Hindlimb muscle (tissue), 1 donor: ENCODE results near the gene SLC25A33. TPM values are rescaled to one million over a fixed set of nuclear protein-coding genes. Genes with fewer than 3 reads are reported as not detected.
"Not testable (repeated sequence)": the region's sequence is repeated elsewhere in the genome, so short reads cannot be mapped to it uniquely, and the experiment has no call there.

ENCODE experiments used
- DNase-seq: peaks from one replicate; pipeline ENCODE4 v3.0.0-alpha.2; 2013
- polyA plus RNA-seq: library from polyadenylated mRNA; unstranded; fragments of 120-200 nt; gene quantifications from one replicate; pipeline ENCODE4 v1.2.1, GENCODE V29; 2013; ENCODE audit not compliant: insufficient read length

The SLC25A33 gene, protein sequence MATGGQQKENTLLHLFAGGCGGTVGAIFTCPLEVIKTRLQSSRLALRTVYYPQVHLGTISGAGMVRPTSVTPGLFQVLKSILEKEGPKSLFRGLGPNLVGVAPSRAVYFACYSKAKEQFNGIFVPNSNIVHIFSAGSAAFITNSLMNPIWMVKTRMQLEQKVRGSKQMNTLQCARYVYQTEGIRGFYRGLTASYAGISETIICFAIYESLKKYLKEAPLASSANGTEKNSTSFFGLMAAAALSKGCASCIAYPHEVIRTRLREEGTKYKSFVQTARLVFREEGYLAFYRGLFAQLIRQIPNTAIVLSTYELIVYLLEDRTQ
- polyA plus RNA-seq: 1.2 TPM

DNA sequence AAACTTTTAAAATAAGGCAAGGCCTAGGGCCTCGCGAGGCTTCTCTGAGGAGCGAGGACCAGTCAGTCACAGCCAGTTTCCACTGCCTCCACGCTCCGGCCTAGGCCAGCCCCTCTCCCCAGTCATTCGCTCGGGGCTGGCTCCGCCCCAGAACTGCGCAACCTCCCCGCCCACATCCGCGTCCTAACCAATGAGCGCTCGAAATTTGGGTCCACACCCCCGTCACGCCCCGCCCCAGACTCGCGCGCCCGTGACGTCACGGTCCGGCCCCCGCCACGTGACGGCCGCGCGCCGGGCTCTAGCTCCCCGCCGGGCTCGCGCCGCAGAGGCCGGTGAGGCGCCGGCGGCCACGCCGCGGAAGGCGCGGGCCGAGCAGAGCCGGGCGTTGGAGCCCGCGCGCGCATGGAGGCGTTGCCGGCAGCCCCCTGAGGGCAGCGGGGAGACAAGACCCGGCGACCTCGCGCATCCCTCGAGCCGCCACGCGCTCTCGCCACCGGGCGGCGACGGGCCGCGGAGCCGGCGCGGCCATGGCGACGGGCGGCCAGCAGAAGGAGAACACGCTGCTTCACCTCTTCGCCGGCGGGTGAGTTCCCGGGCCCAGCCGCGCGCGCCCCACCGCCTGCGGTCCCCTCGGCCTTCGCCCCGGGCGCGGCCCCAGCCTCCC is at the start of gene SLC25A33:
TSS of gene SLC25A33 (plus strand) at position 301 of the 664 bp plus-strand sequence. CDS start at position 528, 227 bp downstream.
- peak; percentile 99 for DNase-seq

DNA sequence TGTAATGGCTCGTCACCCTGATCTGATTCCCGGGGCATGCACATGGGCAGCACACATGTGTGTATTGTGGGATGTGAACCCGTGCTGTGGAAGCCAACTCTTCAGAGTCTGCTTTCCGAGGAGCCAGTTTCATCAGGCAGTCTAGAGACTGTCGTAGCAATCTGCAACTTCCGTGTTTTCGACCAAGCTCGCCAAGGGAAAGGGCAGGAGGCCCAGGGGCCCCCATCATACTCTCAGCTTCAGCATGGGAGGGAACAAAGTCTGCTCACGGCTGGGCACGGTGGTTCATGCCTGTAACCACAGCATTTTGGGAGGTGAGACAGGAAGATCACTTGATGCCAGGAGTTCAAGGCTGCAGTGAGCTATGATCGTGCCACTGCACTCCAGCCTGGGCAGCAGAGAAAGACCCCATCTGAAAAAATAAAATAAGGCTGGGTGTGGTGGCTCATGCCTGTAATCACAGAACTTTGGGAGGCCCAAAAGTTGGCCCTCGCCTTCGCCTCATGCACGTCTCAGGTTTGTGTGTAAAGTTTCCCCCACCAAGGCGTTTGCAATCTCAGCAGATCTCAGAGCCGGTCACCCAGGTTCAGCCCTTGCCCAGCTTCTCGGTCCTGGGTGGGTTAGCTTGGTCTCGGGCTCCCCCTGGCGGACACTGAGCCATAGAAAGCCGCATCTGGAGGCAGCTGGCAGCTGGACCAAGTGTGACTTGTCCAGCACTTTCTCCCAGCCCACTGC is 48.5 kb upstream of the SLC25A33 start:
- DNase-seq: peak; percentile 89

DNA sequence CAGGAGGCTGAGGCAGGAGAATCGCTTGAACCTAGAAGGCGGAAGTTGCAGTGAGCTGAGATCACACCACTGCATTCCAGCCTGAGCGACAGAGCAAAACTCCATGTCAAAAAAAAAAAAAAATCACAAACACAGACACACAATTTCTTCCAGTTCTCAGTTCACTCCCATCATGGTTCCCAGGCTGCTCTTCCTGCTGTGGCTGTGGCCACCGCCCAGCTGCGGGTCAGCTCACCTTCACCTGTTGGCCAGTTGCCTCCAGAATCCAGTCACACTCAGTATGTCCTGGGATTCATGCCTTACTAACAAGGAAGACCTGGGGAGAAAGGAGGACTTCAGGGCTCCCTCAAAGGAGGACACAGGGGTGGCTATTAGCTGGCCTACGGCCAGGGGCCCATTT is 45.9 kb upstream of the SLC25A33 start:
- DNase-seq: no peak

DNA sequence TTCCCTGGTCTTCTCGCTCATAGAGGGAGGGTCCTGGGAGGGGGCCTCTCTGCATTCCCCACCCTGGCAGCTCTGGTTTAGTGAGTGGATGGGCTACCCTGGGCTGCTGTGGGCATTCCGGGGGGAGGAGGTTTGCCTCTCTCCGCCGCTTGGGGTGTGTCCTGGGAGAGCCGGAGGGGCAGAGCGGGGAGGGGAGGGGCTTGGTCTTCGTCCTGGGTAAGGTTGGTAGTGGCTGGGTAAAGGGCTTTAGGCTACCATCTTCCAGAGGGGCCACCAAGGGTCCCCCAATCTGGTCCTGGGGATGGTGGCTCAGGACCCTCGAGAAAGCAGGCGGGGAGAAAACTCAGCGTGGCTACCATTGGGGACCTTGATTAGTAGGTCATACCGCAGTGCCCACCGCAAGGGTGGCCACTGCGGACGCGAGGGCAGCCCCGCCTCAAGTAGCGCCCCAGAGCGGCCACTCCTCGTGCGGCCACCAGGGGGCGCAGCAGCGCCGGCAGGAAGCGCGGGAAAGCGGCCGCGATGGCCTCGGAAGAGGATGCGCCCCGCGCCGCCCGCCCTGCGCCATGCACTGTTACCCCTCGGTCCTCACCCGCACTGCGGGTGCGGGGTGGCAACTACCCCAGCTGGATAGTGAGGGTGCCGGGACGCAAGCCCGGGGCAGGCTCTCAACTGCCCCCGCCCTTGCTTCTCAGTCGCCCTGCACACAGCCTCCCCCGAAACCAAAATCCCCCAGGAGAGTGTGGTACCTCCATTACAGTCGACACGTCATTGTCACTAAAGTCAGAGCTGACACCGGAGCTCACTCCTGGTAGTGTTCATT is 44.1 kb upstream of the SLC25A33 start:
- peak; percentile 65 for DNase-seq

DNA sequence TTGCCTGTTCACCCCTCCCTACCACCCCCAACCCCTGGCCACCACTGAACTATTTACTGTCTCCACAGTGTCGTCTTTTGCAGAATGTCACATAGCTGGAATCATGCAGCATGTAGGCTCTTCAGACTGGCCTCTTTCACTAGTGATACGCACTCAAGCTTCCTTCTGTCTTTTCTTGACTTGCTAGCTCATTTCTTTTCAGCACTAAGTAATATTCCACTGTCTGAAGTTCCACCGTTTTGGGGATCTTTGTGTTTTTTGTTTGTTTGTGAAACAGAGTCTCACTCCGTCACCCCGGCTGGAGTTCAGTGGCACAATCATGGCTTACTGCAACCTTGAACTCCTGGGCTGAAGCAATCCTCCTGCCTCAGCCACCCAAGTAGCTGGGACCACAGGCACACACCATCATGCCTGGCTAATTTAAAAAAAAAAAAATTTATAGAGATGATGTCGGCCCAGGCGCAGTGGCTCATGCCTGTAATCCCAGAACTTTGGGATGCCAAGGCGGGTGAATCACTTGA is 43.4 kb upstream of the SLC25A33 start:
- DNase-seq: no peak

DNA sequence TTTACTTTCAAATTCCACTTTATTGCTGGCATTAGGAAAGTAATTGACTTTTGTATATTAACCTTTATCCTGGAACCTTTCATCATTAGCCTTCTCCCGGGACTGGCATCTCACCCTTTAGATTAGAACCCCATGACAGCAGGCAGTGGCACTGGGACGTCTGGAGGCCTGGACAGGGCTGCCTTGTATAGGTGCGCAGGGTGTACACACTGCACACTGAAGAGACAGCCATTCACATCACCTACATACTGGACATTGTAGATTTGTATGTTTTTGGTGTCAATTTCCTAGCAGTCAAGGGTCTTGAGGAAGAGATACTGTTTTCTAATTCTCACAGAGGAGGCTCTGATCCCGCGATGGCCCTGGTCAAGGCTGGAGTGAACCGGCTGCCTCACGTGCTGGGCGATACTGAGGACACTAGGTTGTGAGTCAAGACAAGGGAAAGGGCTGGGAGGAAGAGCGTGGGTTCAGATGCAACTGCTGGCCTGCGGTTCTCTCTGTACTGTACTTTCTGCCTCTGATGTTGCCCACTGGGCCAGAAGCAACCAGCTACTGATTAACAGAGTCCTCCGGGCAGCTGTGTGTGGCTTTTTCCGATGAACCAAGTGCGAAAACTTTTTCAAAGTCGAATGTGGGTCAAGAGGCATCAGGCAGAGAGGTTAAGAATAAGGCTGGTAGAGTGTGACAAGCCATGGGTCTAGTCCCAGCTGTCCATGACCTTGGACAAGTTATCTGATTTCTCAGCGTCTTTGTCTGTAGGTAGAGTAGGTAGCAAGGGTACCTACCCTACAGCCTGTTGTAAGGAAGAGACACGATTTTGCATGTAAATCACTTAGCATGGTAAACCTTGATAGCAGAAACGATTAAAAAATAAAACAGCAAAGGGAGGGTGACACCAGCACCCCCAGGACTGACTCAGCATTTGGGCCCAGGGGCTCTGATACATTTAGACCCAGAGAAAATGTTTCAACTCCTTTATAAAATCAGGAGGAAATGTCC is 38.2 kb upstream of the SLC25A33 start:
- DNase-seq: no peak

DNA sequence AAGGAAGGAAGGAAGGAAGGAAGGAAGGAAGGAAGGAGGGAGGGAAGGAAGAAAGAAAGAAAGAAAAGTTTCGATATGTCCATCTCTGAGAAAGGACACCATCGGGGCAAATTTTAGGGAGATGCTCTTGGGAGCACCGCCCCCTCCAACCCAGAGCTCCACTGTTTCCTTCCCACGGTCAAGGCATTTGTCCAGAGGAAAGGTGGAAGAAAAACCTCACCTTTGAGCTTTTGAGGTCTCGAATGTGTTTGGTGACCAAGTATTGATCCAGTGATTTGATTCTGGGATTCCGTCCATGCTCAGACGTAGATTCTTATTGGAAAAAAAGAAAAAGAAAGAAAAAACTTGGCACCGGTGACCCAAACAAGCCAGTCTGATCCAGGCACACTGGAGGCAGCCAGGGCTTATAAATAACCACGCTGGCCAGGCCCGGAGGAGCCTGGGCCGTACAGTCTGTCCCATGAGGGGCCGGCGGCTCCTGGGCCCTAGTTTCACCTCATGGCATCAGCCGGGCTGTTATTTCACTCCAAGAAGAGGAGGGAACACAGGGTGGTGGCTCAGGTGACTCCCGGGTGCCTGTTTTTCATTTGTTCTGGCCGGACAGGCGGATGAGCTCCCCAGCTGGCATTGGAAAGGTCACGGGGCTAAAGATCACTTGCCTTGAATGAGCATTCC is 36.1 kb upstream of the SLC25A33 start:
- DNase-seq: no peak

DNA sequence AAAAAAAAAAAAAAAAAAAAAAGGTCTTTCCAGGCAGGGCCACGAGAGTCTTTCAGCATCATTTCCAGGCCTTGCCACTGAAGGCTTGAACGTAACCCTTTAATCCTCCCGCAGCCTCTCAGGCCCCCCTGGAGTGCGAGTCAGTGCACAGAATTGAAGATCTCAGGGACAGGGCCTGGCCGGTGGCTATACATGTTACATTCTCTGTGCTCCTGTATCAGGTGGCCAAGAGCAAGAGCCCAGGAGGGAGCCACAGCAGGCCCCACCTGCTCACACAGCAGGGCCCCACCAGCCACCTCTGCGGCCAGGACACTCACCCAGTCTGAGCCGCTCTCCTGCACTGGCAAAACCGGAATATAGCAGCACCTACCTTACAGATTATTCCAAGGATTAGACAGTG is 34.1 kb upstream of the SLC25A33 start:
- no peak for DNase-seq

DNA sequence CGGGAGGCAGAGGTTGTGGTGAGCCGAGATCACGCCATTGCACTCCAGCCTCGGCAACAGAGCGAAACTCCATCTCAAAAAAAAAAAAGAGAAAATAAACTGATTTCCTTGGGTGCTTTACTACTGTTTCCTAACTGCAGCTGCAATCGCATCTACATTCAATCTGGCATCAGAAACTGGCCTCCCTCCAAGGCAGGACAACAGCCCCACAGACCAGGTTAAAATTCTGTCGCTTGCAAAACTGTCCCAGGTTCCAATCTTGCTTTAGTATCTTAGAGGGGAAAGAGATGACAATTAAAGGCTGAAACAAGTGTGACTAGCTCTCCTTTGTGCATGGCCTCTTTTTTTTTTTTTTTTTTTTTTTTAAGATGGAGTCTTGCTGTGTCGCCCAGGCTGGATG is 32.4 kb upstream of the SLC25A33 start:
- DNase-seq: no peak

DNA sequence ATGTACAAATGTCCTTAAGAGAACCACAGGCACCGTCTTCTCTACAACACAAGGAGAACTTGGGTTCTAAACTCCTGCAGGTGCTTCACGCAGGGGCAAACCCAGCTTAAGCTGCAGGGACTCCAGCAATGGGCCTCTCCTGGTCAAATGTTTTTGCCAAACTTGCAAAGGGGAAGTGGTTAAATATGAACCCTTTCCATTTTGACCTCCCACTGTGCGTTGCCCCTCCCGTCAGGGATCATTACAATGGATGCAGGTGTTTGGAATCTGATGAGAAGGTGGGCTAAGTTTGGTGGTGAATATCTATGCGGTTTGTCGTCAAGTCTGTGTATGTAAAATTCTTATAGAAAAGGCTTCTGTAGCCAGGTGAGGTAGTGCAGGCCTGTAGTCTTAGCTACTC is 29.1 kb upstream of the SLC25A33 start:
- DNase-seq: no peak

DNA sequence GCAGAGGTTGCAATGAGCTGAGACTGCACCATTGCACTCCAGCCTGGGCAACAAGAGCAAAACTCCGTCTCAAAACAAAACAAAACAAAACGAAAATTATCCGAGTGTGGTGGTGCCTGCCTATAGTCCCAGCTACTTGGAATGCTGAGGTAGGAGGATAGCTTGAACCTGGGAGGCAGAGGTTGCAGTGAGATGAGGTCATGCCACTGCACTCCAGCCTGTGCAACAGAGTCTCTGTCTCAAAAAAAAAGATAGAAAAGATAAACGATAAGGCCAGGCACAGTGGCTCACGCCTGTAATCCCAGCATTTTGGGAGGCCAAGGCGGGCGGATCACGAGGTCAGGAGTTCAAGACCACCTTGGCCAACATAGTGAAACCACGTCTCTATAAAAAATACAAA is 23.7 kb upstream of the SLC25A33 start:
- not testable (repeated sequence) for DNase-seq

DNA sequence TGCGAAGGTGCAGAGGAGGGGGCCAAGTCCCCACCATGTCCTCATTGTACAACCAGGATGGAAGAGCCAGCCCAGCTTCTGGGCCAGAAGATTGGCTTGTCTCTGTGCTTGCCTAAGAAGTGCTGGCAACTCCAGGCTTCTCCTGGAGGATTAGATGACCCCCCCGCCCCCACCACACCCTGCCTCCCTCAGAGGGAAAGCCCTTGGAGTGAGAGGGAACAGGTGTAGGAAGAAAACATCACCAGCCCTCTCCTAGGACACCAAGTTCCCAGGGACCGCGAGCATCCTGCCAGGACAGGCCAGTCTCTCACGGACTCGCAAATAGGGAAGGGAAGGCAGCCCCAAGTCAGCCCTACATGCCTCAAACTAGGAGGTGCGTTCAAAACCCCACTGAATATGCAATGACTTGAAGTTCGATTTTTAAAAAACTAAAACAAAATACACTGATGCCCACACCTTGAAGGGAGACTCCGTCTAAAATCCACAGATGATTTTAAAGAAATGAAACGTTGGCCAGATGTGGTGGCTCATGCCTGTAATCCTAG is 20.7 kb upstream of the SLC25A33 start:
- no peak for DNase-seq

DNA sequence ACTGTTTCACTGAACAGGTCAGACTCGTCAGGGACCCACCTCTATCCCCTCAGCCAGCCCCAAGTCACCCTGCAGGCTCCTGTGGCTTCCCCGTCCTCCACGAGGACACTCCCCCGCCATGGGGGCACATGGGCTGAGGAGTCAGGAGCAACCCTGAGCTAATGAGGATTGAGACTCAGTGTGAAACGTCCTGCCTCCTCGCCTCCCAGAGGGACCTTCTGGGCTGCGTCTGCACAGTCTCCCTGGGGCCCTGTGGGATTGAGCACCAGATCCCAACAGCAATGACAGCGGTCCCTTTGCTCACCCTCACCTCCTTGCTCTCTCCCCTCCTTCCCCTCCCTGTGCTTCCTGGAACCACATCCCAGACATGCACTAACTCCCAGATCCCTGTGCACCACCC is 18.9 kb upstream of the SLC25A33 start:
- no peak for DNase-seq

DNA sequence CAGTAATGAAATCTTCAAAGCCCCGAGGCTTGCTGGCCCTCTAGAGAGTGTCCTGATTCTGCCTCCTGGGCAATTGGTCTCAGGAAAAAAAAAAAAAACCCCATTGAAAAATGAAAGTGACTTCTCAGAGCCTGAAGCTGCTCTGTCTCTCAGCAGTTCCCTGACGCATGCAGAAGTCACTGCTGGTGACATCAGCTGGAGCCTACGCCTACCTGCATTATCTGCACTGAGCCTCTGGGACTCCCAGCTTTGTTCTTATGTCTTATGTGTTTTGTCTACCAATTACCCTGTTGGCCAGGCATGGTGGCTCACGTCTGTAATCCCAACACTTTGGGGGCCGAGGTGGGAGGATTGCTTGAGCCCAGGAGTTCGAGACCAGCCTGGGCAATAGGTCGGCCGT is 10.1 kb upstream of the SLC25A33 start:
- DNase-seq: no peak

DNA sequence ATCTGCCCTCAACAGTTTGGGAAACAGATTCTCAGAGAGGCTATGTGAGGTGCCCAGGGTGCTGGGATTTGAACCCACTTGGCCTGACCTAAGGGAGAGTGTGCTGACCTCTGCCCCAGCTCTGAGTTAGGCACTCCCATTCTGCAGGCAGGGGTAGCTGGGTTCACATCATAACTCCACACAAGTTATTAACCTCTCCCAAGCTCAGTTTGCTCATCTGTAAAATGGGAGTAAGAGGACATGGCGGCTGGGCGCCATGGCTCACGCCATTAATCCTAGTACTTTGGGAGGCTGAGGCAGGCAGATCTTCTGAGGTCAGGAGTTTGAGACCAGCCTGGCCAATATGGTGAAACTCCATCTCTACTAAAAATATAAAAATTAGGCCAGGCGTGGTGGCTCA is 8.9 kb upstream of the SLC25A33 start:
- DNase-seq: no peak

DNA sequence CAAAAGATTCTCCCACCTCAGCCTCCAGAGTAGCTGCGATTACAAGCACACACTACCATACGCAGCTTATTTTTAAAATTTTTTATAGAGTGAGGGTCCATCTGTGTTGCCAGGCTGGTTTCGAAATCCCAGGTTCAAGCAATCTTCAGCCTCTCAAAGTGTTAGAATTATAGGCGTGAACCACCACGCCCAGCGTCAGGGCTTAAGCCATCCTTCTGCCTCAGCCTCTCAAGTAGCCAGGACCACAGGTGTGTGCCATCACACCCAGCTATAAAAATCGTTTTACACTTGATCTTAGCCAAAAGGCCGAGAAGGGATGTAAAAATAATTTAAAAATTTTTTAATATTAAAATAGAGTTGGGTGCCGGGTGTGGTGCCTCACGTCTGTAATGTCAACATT is 4.3 kb upstream of the SLC25A33 start:
- no peak for DNase-seq

DNA sequence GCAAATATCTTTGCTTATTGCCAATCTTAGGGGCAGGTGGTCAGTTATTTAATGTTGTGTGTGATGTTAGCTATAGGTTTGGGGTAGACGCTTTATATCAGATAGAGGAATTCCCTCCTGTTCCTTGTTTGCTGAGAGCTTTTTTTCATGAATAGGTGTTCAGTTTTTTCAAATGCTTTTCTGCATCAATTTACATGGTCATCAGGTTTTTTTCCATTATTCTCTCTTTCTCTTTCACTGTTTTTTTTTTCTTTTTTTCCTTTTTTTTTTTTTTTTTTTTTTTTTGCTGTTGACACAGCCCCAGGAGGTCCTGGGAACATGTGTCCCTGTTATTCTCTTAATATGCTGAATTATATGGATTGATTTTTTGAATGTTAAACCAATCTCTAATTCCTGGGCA is 3.0 kb upstream of the SLC25A33 start:
- DNase-seq: no peak

DNA sequence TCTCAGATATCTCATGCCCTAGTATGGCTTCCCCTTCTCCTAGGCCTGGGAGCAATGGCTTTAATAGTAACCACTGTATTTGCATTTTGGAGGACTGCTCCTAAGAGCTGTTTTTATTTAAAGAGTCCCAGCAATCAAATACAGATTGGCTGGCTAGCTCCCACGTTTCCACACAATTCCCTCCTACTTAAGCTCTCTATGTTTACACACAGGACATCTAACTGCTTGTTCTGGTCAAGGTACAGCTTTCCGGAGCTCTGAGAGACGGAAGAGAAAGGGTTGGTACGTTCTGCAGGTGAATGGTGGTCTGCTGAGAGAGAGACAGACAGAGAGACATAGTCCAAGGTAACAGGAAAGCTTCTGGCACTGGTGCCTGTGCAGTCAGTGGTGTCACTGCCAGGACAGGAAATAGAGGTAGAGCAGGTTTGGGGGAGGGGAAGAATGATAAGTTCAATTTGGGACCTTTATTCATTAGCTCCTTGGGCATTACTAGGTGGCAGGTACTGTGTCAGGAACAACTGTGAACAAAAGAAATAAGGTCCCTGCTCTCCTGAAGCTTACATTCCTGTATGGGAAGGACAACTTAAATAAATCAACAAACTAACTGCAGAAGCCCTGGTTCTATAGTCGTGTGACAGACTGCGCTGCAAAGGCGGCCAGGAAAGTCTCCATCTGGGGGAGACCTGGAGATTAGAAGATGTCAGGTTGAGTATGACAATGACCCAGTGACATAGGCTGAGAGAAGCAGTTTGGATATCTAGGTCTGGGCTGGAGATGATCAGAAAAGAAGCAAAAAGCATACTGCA is 1.2 kb upstream of the SLC25A33 start:
- no peak for DNase-seq

DNA sequence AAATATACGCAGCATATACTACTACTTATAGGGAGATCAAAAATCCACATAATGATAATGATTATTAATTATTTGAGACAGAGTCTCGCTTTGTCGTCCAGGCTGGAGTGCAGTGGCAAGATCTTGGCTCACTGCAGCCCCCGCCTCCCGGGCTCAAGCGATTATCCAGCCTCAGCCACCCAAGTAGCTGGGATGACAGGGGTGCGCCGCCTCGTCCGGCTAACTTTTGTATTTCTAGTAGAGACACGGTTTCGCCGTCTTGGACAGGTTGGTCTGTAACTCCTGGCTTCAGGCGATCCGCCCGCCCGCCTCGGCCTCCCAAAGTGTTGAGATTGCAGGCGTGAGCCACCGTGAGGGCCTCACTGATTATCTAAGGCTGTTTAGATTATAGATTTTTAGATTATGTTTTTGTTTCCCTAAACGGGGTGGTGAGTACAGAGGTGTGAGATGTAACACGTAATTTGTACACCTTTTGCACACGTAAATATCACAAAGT is 548 bp upstream of the SLC25A33 start:
- DNase-seq: no peak
